CD4-positive, alpha-beta T cell treated with Interleukin-17A for 4 hours (primary cell): ENCODE data around the gene LSAMP.

Source experiments
- DNase-seq: peaks from one replicate; pipeline ENCODE4 v3.0.0-alpha.2; 2020; ENCODE audit warnings: mixed read lengths

The LSAMP gene

DNA sequence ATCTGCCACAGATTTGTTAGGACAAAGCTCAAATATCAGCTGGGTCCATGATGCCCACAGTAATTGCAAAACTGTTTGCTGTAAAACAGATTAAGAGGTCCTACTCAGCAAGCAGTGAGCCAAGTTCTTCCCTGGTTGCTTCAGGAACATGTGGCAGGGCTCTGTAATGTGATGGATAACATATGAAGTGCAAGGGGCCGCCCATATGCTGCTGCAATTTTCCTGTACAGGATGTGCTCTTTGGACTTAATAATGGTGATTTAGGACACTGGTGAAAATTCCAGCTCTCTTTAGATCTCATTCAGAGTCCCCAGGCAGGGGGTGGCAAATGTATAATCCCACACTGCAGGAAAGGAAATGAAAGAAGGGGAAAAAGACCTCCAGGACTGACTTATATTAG lies 289.4 kb downstream of the LSAMP start:
- DNase-seq: no peak

DNA sequence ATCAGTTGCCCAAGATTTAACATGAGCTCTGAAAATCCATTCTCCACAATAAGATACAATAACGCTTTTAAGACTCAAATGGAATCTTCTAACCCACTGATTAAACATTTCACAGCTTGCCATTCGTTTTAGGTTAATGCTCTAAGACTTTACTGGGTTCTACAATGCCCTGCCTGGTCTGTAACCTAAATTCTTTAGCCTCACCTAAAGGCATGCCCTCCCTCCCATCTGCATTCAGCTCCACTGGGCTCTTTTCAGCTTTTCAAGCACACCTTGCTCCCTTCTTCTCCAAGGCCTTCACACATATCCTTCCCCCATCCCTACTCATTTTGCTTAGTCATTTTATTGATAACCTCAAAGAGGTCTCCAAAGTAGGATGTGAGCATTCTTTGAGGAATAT lies 290.9 kb downstream of the LSAMP start:
- DNase-seq: no peak

DNA sequence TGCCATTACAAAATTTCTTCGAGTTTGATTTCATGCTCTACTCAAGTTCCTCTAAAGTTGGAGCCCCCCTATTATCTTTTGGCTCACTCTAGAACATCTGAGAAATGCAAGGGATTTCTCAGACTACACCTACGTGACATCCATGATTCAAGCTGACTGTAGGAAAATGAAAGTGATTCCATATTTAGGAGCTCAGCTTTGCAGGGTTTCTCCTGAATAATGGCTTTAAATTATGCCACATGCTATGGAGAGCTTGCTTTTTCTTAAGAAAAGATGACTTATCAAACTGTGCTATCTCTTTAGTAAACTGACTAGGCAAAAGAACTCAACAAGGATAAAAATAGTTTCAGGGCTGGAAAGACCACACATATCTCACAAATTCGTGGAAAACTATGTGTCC lies 292.1 kb downstream of the LSAMP start:
- DNase-seq: no peak

DNA sequence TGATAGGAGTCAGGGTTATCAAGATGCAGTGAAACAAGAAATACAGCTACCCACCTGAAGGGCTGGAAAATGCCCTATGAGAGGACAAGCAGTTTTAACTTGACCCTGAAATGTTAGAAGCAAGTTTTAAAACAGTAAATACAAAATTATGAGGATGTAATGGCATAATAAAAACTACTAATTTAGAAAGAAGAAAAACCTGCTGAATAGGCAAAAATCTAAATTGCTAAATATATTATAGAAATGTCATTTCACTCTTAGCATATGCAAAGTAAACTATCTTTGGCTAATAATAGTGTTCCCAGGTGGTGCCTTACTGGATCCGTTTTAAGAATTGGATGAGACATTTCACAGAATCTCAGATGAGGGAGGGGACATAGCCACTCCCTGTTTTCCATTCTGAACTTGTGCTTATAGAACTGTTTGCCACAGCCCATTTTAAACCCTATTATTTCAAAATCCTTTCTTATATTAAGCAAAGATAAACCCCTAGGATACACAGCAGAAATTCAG lies 294.6 kb downstream of the LSAMP start:
- no peak for DNase-seq

DNA sequence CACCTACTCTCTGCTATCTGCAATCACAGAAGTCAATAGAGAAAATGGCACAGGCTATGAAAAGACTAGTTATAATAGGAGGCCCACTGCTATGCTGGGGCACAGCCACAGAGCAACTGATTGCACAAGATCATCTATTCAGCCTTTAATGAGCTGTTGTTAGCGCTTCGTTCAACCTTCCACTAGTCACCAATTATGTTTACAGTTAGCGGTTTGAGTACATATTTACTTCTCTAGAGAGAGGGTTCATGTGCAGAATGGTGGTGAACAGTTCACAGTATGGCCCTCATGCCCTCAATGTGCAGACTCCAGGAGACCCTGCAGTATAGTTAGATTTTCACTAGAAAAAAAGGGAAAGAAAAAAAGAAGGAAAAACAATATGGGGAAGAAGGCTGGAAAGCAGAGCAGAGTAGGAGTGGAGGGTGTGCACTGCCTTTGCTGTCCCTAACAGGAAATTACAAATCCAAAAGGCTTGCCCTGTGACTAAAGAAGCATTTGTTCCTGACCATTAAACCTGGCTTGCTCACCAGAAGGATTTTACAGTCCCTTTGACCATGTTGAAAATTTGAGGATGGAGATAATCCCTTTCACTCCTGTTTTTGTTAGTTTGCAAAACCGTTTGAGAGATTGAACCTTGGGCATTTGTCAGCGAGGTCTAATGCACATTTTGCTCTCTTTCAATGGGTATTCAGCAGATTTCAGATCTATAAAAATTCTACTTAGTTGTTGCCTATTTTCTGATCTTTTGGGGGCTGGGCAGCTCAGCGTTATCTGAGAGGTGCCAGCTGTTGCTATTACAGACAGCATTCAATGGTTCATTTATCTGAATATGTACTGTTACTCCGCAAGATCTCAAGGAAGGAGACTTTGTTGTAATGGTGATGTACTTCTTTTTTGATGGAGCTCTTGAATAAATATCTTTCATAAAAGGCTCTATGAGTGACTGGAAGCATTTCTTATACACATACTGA lies 296.1 kb downstream of the LSAMP start:
- no peak for DNase-seq

DNA sequence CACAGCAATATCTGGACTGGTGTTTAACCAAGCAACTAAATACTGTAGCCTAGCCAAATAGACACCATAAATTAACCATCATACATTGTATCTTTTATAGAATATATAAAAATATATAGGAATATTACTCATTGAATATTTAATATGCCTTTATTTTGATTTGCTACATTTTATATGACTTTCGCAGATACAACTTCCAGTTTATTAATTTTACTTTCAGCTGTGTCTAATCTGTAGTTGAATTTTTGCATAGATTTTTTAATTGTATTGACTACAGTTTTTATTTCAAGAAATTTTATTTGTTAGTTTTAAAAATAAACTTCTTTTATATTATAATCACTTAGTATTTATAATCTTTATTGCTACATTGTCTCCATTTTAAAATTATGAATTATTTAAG lies 299.7 kb downstream of the LSAMP start:
- DNase-seq: no peak

- no peak for DNase-seq
These were observed 303.6 kb downstream of the LSAMP start for GRCh38 chr3:116141724-116142123.

GRCh38 chr3:116140100-116140689 lies 305.1 kb downstream of the LSAMP start:
- no peak for DNase-seq

- DNase-seq: no peak
These were observed 305.6 kb downstream of the LSAMP start for GRCh38 chr3:116139641-116140040.

GRCh38 chr3:116135457-116136085 lies 309.7 kb downstream of the LSAMP start:
- DNase-seq: no peak

DNA sequence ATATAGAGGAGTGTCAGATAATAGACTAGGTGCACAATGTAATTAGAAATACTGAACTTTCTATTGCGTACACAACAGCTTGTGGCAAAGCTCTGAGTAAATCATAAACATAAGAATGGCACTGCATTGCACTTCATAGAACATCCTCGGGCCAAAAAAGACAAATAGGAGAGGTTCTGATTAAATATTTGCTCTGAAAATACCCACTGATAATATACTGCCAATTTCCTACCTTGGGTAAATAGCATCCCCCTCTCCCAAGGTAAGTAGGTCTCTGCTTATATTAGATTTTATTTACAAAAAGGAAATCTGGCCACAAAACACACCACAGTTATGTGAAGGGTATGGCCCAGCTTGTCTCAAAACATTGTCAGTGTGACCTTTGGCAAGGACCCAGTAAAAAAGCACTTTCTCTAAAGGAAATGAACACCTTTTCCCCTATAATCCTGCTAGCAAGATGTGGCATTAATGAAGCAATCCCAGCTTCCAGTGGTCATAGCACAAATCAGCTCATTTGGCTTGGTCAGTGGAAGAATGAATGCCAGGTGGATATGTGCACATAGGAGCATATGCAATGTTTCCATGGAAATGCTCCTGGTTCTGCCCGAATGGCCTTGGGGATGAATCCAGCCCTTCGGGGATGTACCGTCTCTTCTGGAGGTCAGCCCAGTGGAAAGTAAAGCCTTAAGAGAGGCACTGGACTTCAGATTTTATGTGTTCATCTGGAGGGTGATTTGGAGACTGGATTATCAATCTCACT lies 315.9 kb downstream of the LSAMP start:
- DNase-seq: no peak

DNA sequence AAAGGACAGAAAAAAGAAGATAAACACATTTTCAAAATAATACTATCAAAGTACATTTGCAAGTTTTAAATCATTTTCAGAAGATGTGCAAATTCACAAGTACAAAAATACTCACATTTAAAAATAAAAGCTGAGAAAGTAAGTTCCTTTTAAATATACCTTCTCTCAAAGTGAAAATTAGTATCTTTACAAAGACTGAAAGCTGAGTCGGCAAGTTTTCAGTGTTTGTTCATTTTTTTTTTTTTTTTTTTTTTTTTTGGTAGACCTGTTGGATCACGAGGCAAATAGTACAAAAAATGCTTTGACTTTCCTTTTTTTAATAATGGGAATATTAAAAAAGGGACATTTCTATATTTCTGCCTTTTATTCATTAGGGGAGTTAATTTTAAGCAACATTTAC lies 317.8 kb downstream of the LSAMP start:
- DNase-seq: no peak

- DNase-seq: no peak
These were observed 321.1 kb downstream of the LSAMP start for GRCh38 chr3:116124166-116124565.

GRCh38 chr3:116118475-116119169 lies 326.7 kb downstream of the LSAMP start:
- no peak for DNase-seq

GRCh38 chr3:116114586-116114985 lies 330.7 kb downstream of the LSAMP start:
- DNase-seq: no peak

GRCh38 chr3:116112696-116113095 lies 332.6 kb downstream of the LSAMP start:
- DNase-seq: no peak

DNA sequence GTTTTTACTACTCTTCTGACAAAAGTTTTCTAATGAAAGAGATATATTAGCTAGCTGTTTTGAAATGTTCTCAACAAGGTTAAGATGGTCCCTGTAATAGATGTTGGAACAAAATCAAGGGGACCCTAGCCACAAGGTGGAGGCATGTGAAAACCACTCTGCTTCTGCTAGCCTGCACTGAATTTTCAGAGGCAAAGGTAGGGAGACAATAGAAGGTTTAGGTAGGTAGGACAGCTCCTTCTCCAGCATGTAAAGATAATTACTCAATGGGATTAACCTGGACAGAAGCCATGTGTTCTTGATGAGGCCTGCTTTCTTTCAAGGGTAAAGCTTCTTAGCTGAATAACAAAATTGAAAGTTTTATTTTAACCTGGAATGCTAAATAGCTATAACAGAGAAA lies 333.5 kb downstream of the LSAMP start:
- no peak for DNase-seq

DNA sequence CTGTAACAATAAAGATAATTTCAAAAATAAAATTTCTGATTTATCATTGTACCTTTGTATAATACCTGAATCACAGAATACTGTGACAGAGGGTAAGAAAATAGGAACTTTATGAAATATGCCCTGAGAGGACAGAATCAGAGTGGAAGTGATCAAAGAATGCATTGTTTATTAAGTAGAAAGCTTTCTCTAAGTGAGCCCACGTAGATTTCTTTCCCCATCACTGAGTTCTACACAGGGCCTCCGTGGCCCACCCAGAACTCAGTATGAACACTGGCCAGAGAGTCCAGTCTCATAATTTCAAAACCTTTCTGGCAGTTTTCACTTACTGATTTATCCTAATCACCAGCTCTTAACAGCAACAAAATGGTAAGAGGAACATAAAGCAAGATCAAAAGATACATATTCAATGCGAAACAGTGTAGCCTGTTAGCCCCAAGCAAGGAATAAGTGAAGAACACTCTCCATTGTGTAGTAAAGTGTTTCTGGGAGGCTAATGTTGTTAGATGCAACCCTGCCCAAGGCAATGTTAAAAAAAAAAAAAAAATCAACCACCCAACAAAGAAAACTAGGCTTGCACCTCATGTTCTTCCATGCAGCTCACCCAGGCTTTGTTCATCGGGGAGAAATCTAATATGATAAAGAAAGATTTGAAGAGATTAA lies 341.3 kb downstream of the LSAMP start:
- DNase-seq: no peak

- no peak for DNase-seq
These were observed 343.2 kb downstream of the LSAMP start for GRCh38 chr3:116102037-116102436.

GRCh38 chr3:116097226-116097625 lies 348.1 kb downstream of the LSAMP start:
- DNase-seq: no peak

GRCh38 chr3:116096631-116097030 lies 348.7 kb downstream of the LSAMP start:
- DNase-seq: no peak

DNA sequence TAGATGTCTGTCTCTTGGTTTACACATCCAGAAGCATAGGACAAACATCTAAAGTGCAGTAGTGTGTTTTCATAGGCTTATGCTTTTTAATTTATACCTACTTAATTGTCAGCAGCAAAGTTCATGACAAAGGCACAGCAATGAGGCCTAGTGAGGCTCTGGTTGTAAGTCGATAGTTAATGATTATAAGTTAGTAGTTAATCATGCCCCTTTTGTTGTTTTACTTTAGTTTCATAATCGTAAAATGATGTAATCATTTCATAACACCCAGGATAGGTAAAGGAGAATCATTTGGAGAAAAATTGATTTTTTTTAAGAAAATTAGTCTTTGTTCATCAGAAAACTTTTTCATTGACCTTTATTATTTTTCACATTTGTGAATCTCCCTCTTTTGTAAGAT lies 351.9 kb downstream of the LSAMP start:
- DNase-seq: no peak
